ENCODE measurements around the gene TMEM252. TPM values are rescaled to one million over a fixed set of nuclear protein-coding genes. Genes with fewer than 3 reads are reported as not detected.

Gene TMEM252
- polyA plus RNA-seq, 1 donor (not counting 4 experiments of a cell fraction or from before 2014, with no cell fraction given) = not detected

GRCh38 chr9:68502279-68502678 lies 38.4 kb downstream of the TMEM252 start:
- Histone ChIP-seq H3K4me2 (ENCODE audit: control insufficient read depth, extremely low read depth, insufficient read depth, low read depth, low read length) (no peak overlapping the region), H4K20me1 (ENCODE audit: control insufficient read depth, extremely low read depth, insufficient read depth, low read length) (no peaks in the 10 kb centered on the region), H3K36me3 (ENCODE audit: control insufficient read depth in 2 of 2, extremely low read depth in 1 of 2, insufficient read depth in 2 of 2, low read length in 2 of 2) (no peaks in the 10 kb centered on the region), H3K27me3 (ENCODE audit: control insufficient read depth, extremely low read depth, insufficient read depth, low read length) (no peaks in the 10 kb centered on the region), H3K9ac (ENCODE audit: control insufficient read depth, extremely low read depth, insufficient read depth, low read length) (no peak overlapping the region), H3K79me2 (ENCODE audit: control insufficient read depth, insufficient read depth, low read length) (no peaks in the 10 kb centered on the region), H3K4me1 (ENCODE audit: control insufficient read depth, extremely low read depth, insufficient read depth, low read length) (no peaks in the 10 kb centered on the region), H3K27ac (ENCODE audit: control insufficient read depth, insufficient read depth, low read length) (no peak overlapping the region), H3K9me3 (ENCODE audit: control insufficient read depth, low read depth, low read length) (no peaks in the 10 kb centered on the region), H3K4me3 (ENCODE audit: control insufficient read depth in 2 of 3, extremely low read depth in 1 of 3, insufficient read depth in 2 of 3, low read depth in 1 of 3, low read length in 3 of 3) (no peak overlapping the region), H3K9me1 (ENCODE audit: control insufficient read depth, extremely low read depth, insufficient read depth, low read length) (no peaks in the 10 kb centered on the region), H2AFZ (ENCODE audit: control insufficient read depth, low read length) (no peak overlapping the region)
- dilution Hi-C loops (cut with MboI; ENCODE audit: extremely low pct_ligation_motif_present, low sequenced_read_pairs) = loop anchor here (25.0 kb wide), 1 partner anchor 110 kb away; no protein-coding TSS in a partner anchor
- TF ChIP-seq CTCF (optimal IDR thresholded peaks at IDR 0.05 in 1 of 3, IDR thresholded peaks at IDR 0.05 in 1 of 3, conservative IDR thresholded peaks at IDR 0.05 in 1 of 3; ENCODE audit: extremely low read depth in 1 of 3, insufficient read depth in 2 of 3, low read length in 3 of 3) = no peak
- TF ChIP-seq EZH2 (IDR thresholded peaks at IDR 0.05; ENCODE audit: low read length) = no peak
- FAIRE-seq = no peak
- no peak for DNase-seq (ENCODE audit: low read depth, low spot score)

GRCh38 chr9:68500457-68501381 lies 40.0 kb downstream of the TMEM252 start:
- Histone ChIP-seq H3K9me3 (ENCODE audit: control insufficient read depth, low read depth, low read length) (no peaks in the 10 kb centered on the region), H2AFZ (ENCODE audit: control insufficient read depth, low read length) (no peak overlapping the region), H3K79me2 (ENCODE audit: control insufficient read depth, insufficient read depth, low read length) (no peaks in the 10 kb centered on the region), H3K27ac (ENCODE audit: control insufficient read depth, insufficient read depth, low read length) (no peak overlapping the region), H3K4me2 (ENCODE audit: control insufficient read depth, extremely low read depth, insufficient read depth, low read depth, low read length) (no peak overlapping the region), H3K9ac (ENCODE audit: control insufficient read depth, extremely low read depth, insufficient read depth, low read length) (no peak overlapping the region), H3K27me3 (ENCODE audit: control insufficient read depth, extremely low read depth, insufficient read depth, low read length) (no peaks in the 10 kb centered on the region), H3K9me1 (ENCODE audit: control insufficient read depth, extremely low read depth, insufficient read depth, low read length) (no peaks in the 10 kb centered on the region), H3K4me1 (ENCODE audit: control insufficient read depth, extremely low read depth, insufficient read depth, low read length) (no peaks in the 10 kb centered on the region), H4K20me1 (ENCODE audit: control insufficient read depth, extremely low read depth, insufficient read depth, low read length) (no peaks in the 10 kb centered on the region), H3K4me3 (ENCODE audit: control insufficient read depth in 2 of 3, extremely low read depth in 1 of 3, insufficient read depth in 2 of 3, low read depth in 1 of 3, low read length in 3 of 3) (no peak overlapping the region), H3K36me3 (ENCODE audit: control insufficient read depth in 2 of 2, extremely low read depth in 1 of 2, insufficient read depth in 2 of 2, low read length in 2 of 2) (no peaks in the 10 kb centered on the region)
- no peak for DNase-seq (ENCODE audit: low read depth, low spot score)
- TF ChIP-seq CTCF (optimal IDR thresholded peaks at IDR 0.05 in 1 of 3, IDR thresholded peaks at IDR 0.05 in 1 of 3, conservative IDR thresholded peaks at IDR 0.05 in 1 of 3; ENCODE audit: extremely low read depth in 1 of 3, insufficient read depth in 2 of 3, low read length in 3 of 3) (no peak), EZH2 (IDR thresholded peaks at IDR 0.05; ENCODE audit: low read length) (no peak)
- FAIRE-seq = no peak
- dilution Hi-C loops (cut with MboI; ENCODE audit: extremely low pct_ligation_motif_present, low sequenced_read_pairs) = loop anchor here (25.0 kb wide), 1 partner anchor 112 kb away; no protein-coding TSS in a partner anchor
